Neuronal stem cell (in vitro differentiated cells): Measurements from ENCODE around the gene PADI3.

Source experiments
- DNase-seq: peaks from one replicate; pipeline ENCODE4 v3.0.0-alpha.2; 2013; ENCODE audit warnings: low spot score
- H2AFZ ChIP-seq: one replicate; pipeline ENCODE4 v1.6.1; 2013; ENCODE audit warnings: mild to moderate bottlenecking, low read length, inconsistent platforms
- H2AK5ac ChIP-seq: 2 replicates; pipeline ENCODE4 v1.6.1; 2013; ENCODE audit warnings: low read depth, mild to moderate bottlenecking, inconsistent platforms, low read length, moderate library complexity, mixed read lengths
- H2BK120ac ChIP-seq: 2 replicates; pipeline ENCODE4 v1.6.1; 2013; ENCODE audit warnings: low read depth, mild to moderate bottlenecking, inconsistent platforms, low read length, moderate library complexity, mixed read lengths
- H2BK12ac ChIP-seq: one replicate; pipeline ENCODE4 v1.6.1; 2013; ENCODE audit warnings: low read length, inconsistent platforms
- H2BK15ac ChIP-seq: 2 replicates; pipeline ENCODE4 v1.6.1; 2013; ENCODE audit warnings: mild to moderate bottlenecking, low read length, inconsistent platforms, mixed read lengths
- H2BK5ac ChIP-seq: one replicate; pipeline ENCODE4 v1.6.1; 2013; ENCODE audit warnings: inconsistent platforms, mild to moderate bottlenecking, low read length, moderate library complexity
- H3K14ac ChIP-seq: one replicate; pipeline ENCODE4 v1.6.1; 2013; ENCODE audit warnings: low read length, inconsistent platforms
- H3K18ac ChIP-seq: 2 replicates; pipeline ENCODE4 v1.6.1; 2013; ENCODE audit warnings: low read length, inconsistent platforms
- H3K23ac ChIP-seq: 2 replicates; pipeline ENCODE4 v1.6.1; 2013; ENCODE audit warnings: low read depth, mild to moderate bottlenecking, mixed read lengths, low read length, inconsistent platforms; ENCODE audit not compliant: poor library complexity
- H3K27ac ChIP-seq: replicated peaks from 3 replicates; pipeline ENCODE4 v1.5.1; 2013; ENCODE audit warnings: low read length, inconsistent platforms
- H3K27me3 ChIP-seq, 3 experiments: 2 replicates each; pipeline ENCODE4 v1.6.1; 2013; ENCODE audit warnings: low read length in 3 of 3, mild to moderate bottlenecking in 2 of 3, inconsistent platforms in 1 of 3, low read depth in 1 of 3, mixed read lengths in 1 of 3, moderate library complexity in 1 of 3; ENCODE audit not compliant: control insufficient read depth in 3 of 3, insufficient read depth in 3 of 3
- H3K36me3 ChIP-seq, 2 donors: replicated peaks in 1 of 2; 2 replicates each; pipeline ENCODE4 v1.6.1; 2013; ENCODE audit warnings: low read length in 2 of 2; ENCODE audit not compliant: control insufficient read depth in 2 of 2, insufficient read depth in 2 of 2
- H3K4ac ChIP-seq: 2 replicates; pipeline ENCODE4 v1.6.1; 2013; ENCODE audit warnings: inconsistent platforms, mild to moderate bottlenecking, low read length, moderate library complexity
- H3K4me1 ChIP-seq, 2 donors: 1 replicate in 1 of 2; 2 replicates in 1 of 2; pipeline ENCODE4 v1.6.1; 2013; ENCODE audit warnings: low read length in 2 of 2, low read depth in 1 of 2; ENCODE audit not compliant: control insufficient read depth in 2 of 2, insufficient read depth in 1 of 2
- H3K4me2 ChIP-seq: one replicate; pipeline ENCODE4 v1.6.1; 2013; ENCODE audit warnings: mild to moderate bottlenecking, low read length, inconsistent platforms; ENCODE audit not compliant: insufficient read depth, poor library complexity, severe bottlenecking
- H3K4me3 ChIP-seq, 2 donors: 2 replicates each; pipeline ENCODE4 v1.5.1; 2013; ENCODE audit warnings: low read length in 2 of 2, mild to moderate bottlenecking in 2 of 2, inconsistent platforms in 1 of 2, moderate library complexity in 1 of 2
- H3K79me1 ChIP-seq: one replicate; pipeline ENCODE4 v1.6.1; 2013; ENCODE audit warnings: low read depth, mild to moderate bottlenecking, inconsistent platforms, low read length, moderate library complexity
- H3K9ac ChIP-seq: one replicate; pipeline ENCODE4 v1.6.1; 2013; ENCODE audit warnings: mild to moderate bottlenecking, low read depth, low read length, inconsistent platforms; ENCODE audit not compliant: poor library complexity
- H3K9me3 ChIP-seq, 2 donors: replicated peaks in 1 of 2; 2 replicates each; pipeline versions ENCODE3 to v1.6.1; 2013; ENCODE audit warnings: low read length in 2 of 2, mild to moderate bottlenecking in 2 of 2, inconsistent platforms in 1 of 2, low read depth in 1 of 2, mixed read lengths in 1 of 2, moderate library complexity in 1 of 2; ENCODE audit not compliant: control insufficient read depth in 2 of 2, insufficient read depth in 1 of 2
- H4K8ac ChIP-seq: one replicate; pipeline ENCODE4 v1.6.1; 2013; ENCODE audit warnings: low read depth, mild to moderate bottlenecking, inconsistent platforms, low read length, moderate library complexity
- H4K91ac ChIP-seq: one replicate; pipeline ENCODE4 v1.6.1; 2013; ENCODE audit warnings: low read length, low read depth, mild to moderate bottlenecking, inconsistent platforms; ENCODE audit not compliant: poor library complexity
- WGBS, 2 donors: extraction: QIAGEN DNeasy Blood & Tissue Kit; methylation state at CpG; one replicate each; pipeline ENCODE4 v1.1.7; 2013; ENCODE audit warnings: missing lambda C conversion rate in 2 of 2, mixed read lengths in 1 of 2; ENCODE audit not compliant: insufficient read length in 2 of 2, insufficient replicate concordance in 1 of 2; ENCODE audit errors: extremely low coverage in 2 of 2; 5-methylcytosine and 5-hydroxymethylcytosine counted together

The PADI3 gene

GRCh38 chr1:17251246-17251645 lies 2.3 kb downstream of the PADI3 start:
- H3K23ac ChIP-seq: no peak overlapping the region
- no peak overlapping the region for H3K27ac ChIP-seq
- no peak overlapping the region for H3K9ac ChIP-seq
- peaks cover 0 to 28% (median 0%) of the 10 kb centered on the region in 3 experiments for H3K27me3 ChIP-seq
- no peaks in the 10 kb centered on the region for H3K79me1 ChIP-seq
- H3K4me3 ChIP-seq: no peak overlapping the region
- H3K18ac ChIP-seq: no peak overlapping the region
- no peaks in the 10 kb centered on the region for H3K36me3 ChIP-seq
- WGBS, 2 donors: no CpG with 5 or more reads among the region's 5 CpGs
- H4K8ac ChIP-seq: no peak overlapping the region
- no peak for DNase-seq
- H3K14ac ChIP-seq: no peak overlapping the region
- no peak overlapping the region for H3K4me2 ChIP-seq
- H2BK15ac ChIP-seq: no peak overlapping the region
- no peak overlapping the region for H2BK12ac ChIP-seq
- H3K4ac ChIP-seq: no peak overlapping the region
- peaks cover 0 to 2% of the 10 kb centered on the region in 2 donors for H3K4me1 ChIP-seq
- H2BK5ac ChIP-seq: no peak overlapping the region
- no peak overlapping the region for H4K91ac ChIP-seq
- no peak overlapping the region for H2AFZ ChIP-seq
- no peaks in the 10 kb centered on the region for H3K9me3 ChIP-seq
- H2AK5ac ChIP-seq: no peak overlapping the region
- H2BK120ac ChIP-seq: no peak overlapping the region

GRCh38 chr1:17251701-17252376 lies 2.9 kb downstream of the PADI3 start:
- H4K8ac ChIP-seq: no peak overlapping the region
- H2BK5ac ChIP-seq: no peak overlapping the region
- H4K91ac ChIP-seq: no peak overlapping the region
- DNase-seq: no peak
- no peak overlapping the region for H3K9ac ChIP-seq
- H3K4ac ChIP-seq: no peak overlapping the region
- H3K4me2 ChIP-seq: no peak overlapping the region
- no peak overlapping the region for H2BK12ac ChIP-seq
- H2BK120ac ChIP-seq: no peak overlapping the region
- no peak overlapping the region for H3K4me3 ChIP-seq
- no peak overlapping the region for H3K27ac ChIP-seq
- H3K4me1 ChIP-seq: peaks cover 0 to 2% of the 10 kb centered on the region in 2 donors
- no CpG with 5 or more reads among the region's 3 CpGs for WGBS, 2 donors
- no peak overlapping the region for H2AK5ac ChIP-seq
- peaks cover 0 to 28% (median 0%) of the 10 kb centered on the region in 3 experiments for H3K27me3 ChIP-seq
- no peaks in the 10 kb centered on the region for H3K36me3 ChIP-seq
- H3K18ac ChIP-seq: no peak overlapping the region
- no peak overlapping the region for H2BK15ac ChIP-seq
- no peaks in the 10 kb centered on the region for H3K79me1 ChIP-seq
- H2AFZ ChIP-seq: no peak overlapping the region
- H3K9me3 ChIP-seq: no peaks in the 10 kb centered on the region
- H3K23ac ChIP-seq: no peak overlapping the region
- H3K14ac ChIP-seq: no peak overlapping the region

- Histone ChIP-seq H3K4me2 (no peak overlapping the region), H2BK15ac (no peak overlapping the region), H3K9ac (no peak overlapping the region), H3K4me1 (no peaks in the 10 kb centered on the region), H3K14ac (no peak overlapping the region), H3K4me3 (no peak overlapping the region), H2BK12ac (no peak overlapping the region), H2BK5ac (no peak overlapping the region), H3K36me3 (no peaks in the 10 kb centered on the region), H2AFZ (no peak overlapping the region), H3K23ac (no peak overlapping the region), H4K8ac (no peak overlapping the region), H4K91ac (no peak overlapping the region), H2AK5ac (no peak overlapping the region), H3K27ac (no peak overlapping the region), H2BK120ac (no peak overlapping the region), H3K79me1 (no peaks in the 10 kb centered on the region), H3K4ac (no peak overlapping the region), H3K18ac (no peak overlapping the region), H3K27me3 (peaks cover 0 to 17% (median 0%) of the 10 kb centered on the region in 3 experiments), H3K9me3 (no peaks in the 10 kb centered on the region)
- WGBS, 2 donors: no CpG with 5 or more reads among the region's 5 CpGs
- no peak for DNase-seq
Measured at GRCh38 chr1:17255336-17255735, 6.4 kb downstream of the PADI3 start.

- Histone ChIP-seq H3K23ac (no peak overlapping the region), H3K36me3 (no peaks in the 10 kb centered on the region), H2BK15ac (no peak overlapping the region), H3K4me2 (no peak overlapping the region), H3K27me3 (peaks cover 0 to 7% (median 0%) of the 10 kb centered on the region in 3 experiments), H2BK12ac (no peak overlapping the region), H3K18ac (no peak overlapping the region), H2AFZ (no peak overlapping the region), H3K4ac (no peak overlapping the region), H2BK5ac (no peak overlapping the region), H3K79me1 (no peaks in the 10 kb centered on the region), H4K8ac (no peak overlapping the region), H3K14ac (no peak overlapping the region), H3K27ac (no peak overlapping the region), H3K9ac (no peak overlapping the region), H4K91ac (no peak overlapping the region), H2BK120ac (no peak overlapping the region), H3K9me3 (no peaks in the 10 kb centered on the region), H3K4me1 (no peaks in the 10 kb centered on the region), H3K4me3 (no peak overlapping the region), H2AK5ac (no peak overlapping the region)
- no CpG with 5 or more reads among the region's 9 CpGs for WGBS, 2 donors
- no peak for DNase-seq
Measured at GRCh38 chr1:17258116-17258757, 9.3 kb downstream of the PADI3 start.
